Neural progenitor cell (in vitro differentiated cells): Measurements from ENCODE around the gene SSBP3. TPM values are rescaled to one million over a fixed set of nuclear protein-coding genes. Genes with fewer than 3 reads are reported as not detected.
"Not testable (repeated sequence)": the region's sequence is repeated elsewhere in the genome, so short reads cannot be mapped to it uniquely, and the experiment has no call there.

Experiments
- DNase-seq: peaks from one replicate; pipeline ENCODE4 v3.0.0-alpha.2; 2016; ENCODE audit warnings: low spot score
- H2AFZ ChIP-seq: fragments of 200-600 bp; sonication (generic); replicated peaks from 2 replicates; pipeline ENCODE4 v1.6.1; 2016; ENCODE audit warnings: antibody characterized with exemption
- H3F3A ChIP-seq: fragments of 200-600 bp; sonication (generic); 2 replicates; pipeline ENCODE4 v1.6.1; 2016; ENCODE audit warnings: antibody characterized with exemption, low read depth
- H3K27ac ChIP-seq: fragments of 200-600 bp; sonication (generic); 2 replicates; pipeline ENCODE4 v1.5.1; 2016; ENCODE audit warnings: mild to moderate bottlenecking
- H3K27me3 ChIP-seq: fragments of 200-600 bp; sonication (generic); 2 replicates; pipeline ENCODE4 v1.6.1; 2016; ENCODE audit warnings: mild to moderate bottlenecking, moderate library complexity
- H3K36me3 ChIP-seq: fragments of 200-600 bp; sonication (generic); 2 replicates; pipeline ENCODE4 v1.5.1; 2016
- H3K4me1 ChIP-seq: fragments of 200-600 bp; sonication (generic); 2 replicates; pipeline ENCODE4 v1.6.1; 2016; ENCODE audit warnings: mixed run types
- H3K4me2 ChIP-seq: fragments of 200-600 bp; sonication (generic); 2 replicates; pipeline ENCODE4 v1.6.1; 2016
- H3K4me3 ChIP-seq: fragments of 200-600 bp; sonication (generic); 2 replicates; pipeline ENCODE4 v1.5.1; 2016
- H3K79me2 ChIP-seq: fragments of 200-600 bp; sonication (generic); 2 replicates; pipeline ENCODE4 v1.6.1; 2016; ENCODE audit warnings: low read depth
- H3K9ac ChIP-seq: fragments of 200-600 bp; sonication (generic); 2 replicates; pipeline ENCODE4 v1.6.1; 2016
- H3K9me3 ChIP-seq: fragments of 200-600 bp; sonication (generic); 2 replicates; pipeline ENCODE4 v1.5.1; 2016; ENCODE audit warnings: low read depth
- H4K20me1 ChIP-seq: fragments of 200-600 bp; sonication (generic); 2 replicates; pipeline ENCODE4 v1.6.1; 2016; ENCODE audit warnings: low read depth
- H3K27ac Mint-ChIP-seq: 3 replicates; pipeline ENCODE4 v1.8.0; 2021; ENCODE audit warnings: mixed read lengths
- H3K27me3 Mint-ChIP-seq: 2 replicates; pipeline ENCODE4 v1.8.0; 2022; ENCODE audit warnings: low read depth, mild to moderate bottlenecking, inconsistent platforms, moderate library complexity, mixed read lengths; ENCODE audit not compliant: insufficient read depth
- H3K36me3 Mint-ChIP-seq: 3 replicates; pipeline ENCODE4 v1.8.0; 2021; ENCODE audit warnings: mixed read lengths
- H3K4me1 Mint-ChIP-seq: 3 replicates; pipeline ENCODE4 v1.8.0; 2021; ENCODE audit warnings: mixed read lengths
- H3K4me3 Mint-ChIP-seq: 3 replicates; pipeline ENCODE4 v1.8.0; 2021; ENCODE audit warnings: mild to moderate bottlenecking, moderate library complexity, mixed read lengths
- H3K9me3 Mint-ChIP-seq: 3 replicates; pipeline ENCODE4 v1.8.0; 2020; ENCODE audit warnings: mixed read lengths
- CTCF ChIP-seq: fragments of 200-600 bp; sonication (generic); IDR thresholded peaks from 2 replicates; pipeline ENCODE4 v1.5.1; 2017; ENCODE audit warnings: antibody characterized with exemption, mild to moderate bottlenecking
- EZH2 ChIP-seq: fragments of 200-600 bp; sonication (generic); IDR thresholded peaks from 2 replicates; pipeline ENCODE4 v1.6.1; 2017; ENCODE audit warnings: antibody characterized with exemption, mild to moderate bottlenecking, moderate library complexity
- EZH2phosphoT487 ChIP-seq: fragments of 200-600 bp; sonication (generic); IDR thresholded peaks from 2 replicates; pipeline ENCODE4 v1.6.1; 2017; ENCODE audit warnings: antibody characterized with exemption
- total RNA-seq: library from RNA; depleted of rRNA; stranded (reverse); fragments of >200 nt; gene quantifications from 2 replicates; pipeline ENCODE4 v1.2.3, GENCODE V29; 2015; ENCODE audit warnings: low replicate concordance

Gene SSBP3
- total RNA-seq, 1 donor from 2014 or later: 53.0 TPM

GRCh38 chr1:54390655-54391054 lies 15.5 kb downstream of the SSBP3 start:
- no peak for DNase-seq
- H3K4me1 Mint-ChIP-seq: peaks cover 56% of the 10 kb centered on the region

GRCh38 chr1:54389608-54390007 lies 16.6 kb downstream of the SSBP3 start:
- H2AFZ ChIP-seq, H3K27ac Mint-ChIP-seq, H3K9ac ChIP-seq, H3K4me3 ChIP-seq, H3K4me2 ChIP-seq, H3K27ac ChIP-seq, H3K36me3 ChIP-seq, H3K27me3 Mint-ChIP-seq, H3K9me3 ChIP-seq, H3K4me3 Mint-ChIP-seq, DNase-seq, H3K9me3 Mint-ChIP-seq, H3K27me3 ChIP-seq: not testable (repeated sequence)
- Mint-ChIP-seq H3K4me1 (peaks cover 59% of the 10 kb centered on the region), H3K36me3 (peaks cover 29% of the 10 kb centered on the region)
- Histone ChIP-seq H3K79me2 (peaks cover 97% of the 10 kb centered on the region), H3F3A (peaks cover 32% of the 10 kb centered on the region), H3K4me1 (peaks cover 34% of the 10 kb centered on the region), H4K20me1 (peaks cover 100% of the 10 kb centered on the region)

More at GRCh38 chr1:54390655-54391054, 15.5 kb downstream of the SSBP3 start:
- H3K79me2 ChIP-seq: peaks cover 96% of the 10 kb centered on the region
- no peak overlapping the region for H3K9ac ChIP-seq
- H3K4me1 ChIP-seq: peaks cover 34% of the 10 kb centered on the region
- peaks cover 5% of the 10 kb centered on the region for H3K27me3 Mint-ChIP-seq
- no peaks in the 10 kb centered on the region for H3K27me3 ChIP-seq
- H3K4me2 ChIP-seq: peak overlapping the region; percentile 46
- no peak overlapping the region for H3K4me3 Mint-ChIP-seq
- no peaks in the 10 kb centered on the region for H3K9me3 ChIP-seq
- H3K36me3 ChIP-seq: no peaks in the 10 kb centered on the region
- H3K36me3 Mint-ChIP-seq: peaks cover 29% of the 10 kb centered on the region
- H3K27ac ChIP-seq: no peak overlapping the region
- no peak overlapping the region for H2AFZ ChIP-seq
- peaks cover 100% of the 10 kb centered on the region for H4K20me1 ChIP-seq
- H3K27ac Mint-ChIP-seq: no peak overlapping the region
- H3K4me3 ChIP-seq: no peak overlapping the region
- TF ChIP-seq EZH2phosphoT487 (no peak), EZH2 (no peak), CTCF (no peak)
- H3F3A ChIP-seq: peaks cover 32% of the 10 kb centered on the region
- H3K9me3 Mint-ChIP-seq: no peaks in the 10 kb centered on the region

- Mint-ChIP-seq H3K4me1 (peaks cover 53% of the 10 kb centered on the region), H3K4me3 (no peak overlapping the region), H3K36me3 (peaks cover 23% of the 10 kb centered on the region), H3K9me3 (no peaks in the 10 kb centered on the region), H3K27me3 (peaks cover 5% of the 10 kb centered on the region), H3K27ac (no peak overlapping the region)
- peaks cover 16% of the 10 kb centered on the region for H3F3A ChIP-seq
- no peak for DNase-seq
- H2AFZ ChIP-seq: no peak overlapping the region
- H3K4me1 ChIP-seq: peaks cover 29% of the 10 kb centered on the region
- H3K4me3 ChIP-seq: no peak overlapping the region
- no peak overlapping the region for H3K9ac ChIP-seq
- H3K9me3 ChIP-seq: no peaks in the 10 kb centered on the region
- no peak overlapping the region for H3K4me2 ChIP-seq
- peaks cover 98% of the 10 kb centered on the region for H4K20me1 ChIP-seq
- TF ChIP-seq CTCF: no peak
- H3K27ac ChIP-seq: no peak overlapping the region
- H3K36me3 ChIP-seq: no peaks in the 10 kb centered on the region
- H3K79me2 ChIP-seq: peaks cover 95% of the 10 kb centered on the region
- H3K27me3 ChIP-seq: no peaks in the 10 kb centered on the region
Observed at GRCh38 chr1:54387419-54387818, 18.8 kb downstream of the SSBP3 start.

GRCh38 chr1:54385727-54386022 lies 20.5 kb downstream of the SSBP3 start:
- peaks cover 96% of the 10 kb centered on the region for H4K20me1 ChIP-seq
- H3K4me1 Mint-ChIP-seq: peaks cover 43% of the 10 kb centered on the region
- no peak overlapping the region for H3K27ac Mint-ChIP-seq
- H3K79me2 ChIP-seq: peaks cover 93% of the 10 kb centered on the region
- peaks cover 4% of the 10 kb centered on the region for H3F3A ChIP-seq
- H2AFZ ChIP-seq: no peak overlapping the region
- no peak for DNase-seq
- H3K4me3 ChIP-seq: no peak overlapping the region
- peaks cover 6% of the 10 kb centered on the region for H3K27me3 Mint-ChIP-seq
- H3K4me2 ChIP-seq: no peak overlapping the region
- H3K4me1 ChIP-seq: peaks cover 15% of the 10 kb centered on the region
- H3K36me3 Mint-ChIP-seq: peaks cover 26% of the 10 kb centered on the region
- no peaks in the 10 kb centered on the region for H3K36me3 ChIP-seq
- TF ChIP-seq EZH2phosphoT487 (no peak), CTCF (no peak), EZH2 (no peak)
- no peak overlapping the region for H3K27ac ChIP-seq
- H3K4me3 Mint-ChIP-seq: no peak overlapping the region
- H3K9me3 Mint-ChIP-seq: no peaks in the 10 kb centered on the region
- no peaks in the 10 kb centered on the region for H3K27me3 ChIP-seq
- H3K9me3 ChIP-seq: no peaks in the 10 kb centered on the region
- H3K9ac ChIP-seq: no peak overlapping the region
